ENCODE results near the gene NDUFS6. TPM values are rescaled to one million over a fixed set of nuclear protein-coding genes. Genes with fewer than 3 reads are reported as not detected.
"Not testable (repeated sequence)": the region's sequence is repeated elsewhere in the genome, so short reads cannot be mapped to it uniquely, and the experiment has no call there.

NDUFS6 gene
- total RNA-seq, 1 donor from 2014 or later = 31.0 TPM

DNA sequence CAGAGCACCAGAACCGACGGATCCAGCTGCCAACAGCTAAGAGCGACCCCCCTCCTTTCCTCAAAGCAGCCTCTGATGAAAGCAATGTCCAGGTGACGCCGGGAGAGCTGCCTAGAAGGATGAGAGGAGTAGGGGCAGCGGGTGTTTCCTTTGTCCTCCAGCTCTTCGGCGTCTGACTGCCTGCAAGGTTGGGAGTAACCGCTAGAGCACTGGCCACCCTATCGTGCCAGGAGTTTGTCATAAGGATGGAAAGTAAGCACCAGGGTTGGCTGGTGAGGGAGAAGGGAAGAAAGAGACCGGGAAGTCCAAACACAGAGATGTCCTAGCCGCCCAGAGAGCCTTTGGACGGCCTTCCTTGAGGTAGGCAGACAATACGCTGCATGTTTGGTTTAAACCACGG, 12.4 kb upstream of the NDUFS6 start:
- Mint-ChIP-seq H3K36me3 (ENCODE audit: low read depth, unreplicated experiment) (peaks cover 4% of the 10 kb centered on the region), H3K4me3 (ENCODE audit: unreplicated experiment) (no peak overlapping the region), H3K27me3 (ENCODE audit: unreplicated experiment) (no peaks in the 10 kb centered on the region), H3K4me1 (ENCODE audit: unreplicated experiment) (peaks cover 24% of the 10 kb centered on the region), H3K9me3 (ENCODE audit: unreplicated experiment) (no peaks in the 10 kb centered on the region), H3K27ac (ENCODE audit: unreplicated experiment) (no peak overlapping the region)
- TF ChIP-seq, protein P1, sequence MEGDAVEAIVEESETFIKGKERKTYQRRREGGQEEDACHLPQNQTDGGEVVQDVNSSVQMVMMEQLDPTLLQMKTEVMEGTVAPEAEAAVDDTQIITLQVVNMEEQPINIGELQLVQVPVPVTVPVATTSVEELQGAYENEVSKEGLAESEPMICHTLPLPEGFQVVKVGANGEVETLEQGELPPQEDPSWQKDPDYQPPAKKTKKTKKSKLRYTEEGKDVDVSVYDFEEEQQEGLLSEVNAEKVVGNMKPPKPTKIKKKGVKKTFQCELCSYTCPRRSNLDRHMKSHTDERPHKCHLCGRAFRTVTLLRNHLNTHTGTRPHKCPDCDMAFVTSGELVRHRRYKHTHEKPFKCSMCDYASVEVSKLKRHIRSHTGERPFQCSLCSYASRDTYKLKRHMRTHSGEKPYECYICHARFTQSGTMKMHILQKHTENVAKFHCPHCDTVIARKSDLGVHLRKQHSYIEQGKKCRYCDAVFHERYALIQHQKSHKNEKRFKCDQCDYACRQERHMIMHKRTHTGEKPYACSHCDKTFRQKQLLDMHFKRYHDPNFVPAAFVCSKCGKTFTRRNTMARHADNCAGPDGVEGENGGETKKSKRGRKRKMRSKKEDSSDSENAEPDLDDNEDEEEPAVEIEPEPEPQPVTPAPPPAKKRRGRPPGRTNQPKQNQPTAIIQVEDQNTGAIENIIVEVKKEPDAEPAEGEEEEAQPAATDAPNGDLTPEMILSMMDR (IDR thresholded peaks at IDR 0.05; ENCODE audit: unreplicated experiment) = no peak
- no peak for DNase-seq (ENCODE audit: low spot score)

DNA sequence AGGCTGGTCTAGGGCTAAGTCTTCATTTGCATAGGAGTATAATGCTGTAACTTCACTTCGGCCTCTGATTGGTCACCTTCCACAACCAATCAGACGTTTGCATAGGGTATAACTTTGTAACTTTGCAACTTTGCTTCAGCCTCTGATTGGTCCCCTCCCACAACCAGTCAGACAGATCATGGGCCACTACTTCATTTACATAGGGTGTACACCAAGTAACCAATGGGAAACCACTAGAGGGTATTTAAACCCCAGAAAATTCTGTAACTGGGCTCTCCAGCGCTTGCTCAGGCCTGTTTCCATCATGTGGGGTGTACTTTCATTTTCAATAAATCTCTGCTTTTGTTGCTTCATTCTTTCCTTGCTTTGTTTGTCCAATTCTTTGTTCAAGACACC, 11.8 kb upstream of the NDUFS6 start:
- H3K4me3 Mint-ChIP-seq (ENCODE audit: unreplicated experiment); DNase-seq (ENCODE audit: low spot score): not testable (repeated sequence)

DNA sequence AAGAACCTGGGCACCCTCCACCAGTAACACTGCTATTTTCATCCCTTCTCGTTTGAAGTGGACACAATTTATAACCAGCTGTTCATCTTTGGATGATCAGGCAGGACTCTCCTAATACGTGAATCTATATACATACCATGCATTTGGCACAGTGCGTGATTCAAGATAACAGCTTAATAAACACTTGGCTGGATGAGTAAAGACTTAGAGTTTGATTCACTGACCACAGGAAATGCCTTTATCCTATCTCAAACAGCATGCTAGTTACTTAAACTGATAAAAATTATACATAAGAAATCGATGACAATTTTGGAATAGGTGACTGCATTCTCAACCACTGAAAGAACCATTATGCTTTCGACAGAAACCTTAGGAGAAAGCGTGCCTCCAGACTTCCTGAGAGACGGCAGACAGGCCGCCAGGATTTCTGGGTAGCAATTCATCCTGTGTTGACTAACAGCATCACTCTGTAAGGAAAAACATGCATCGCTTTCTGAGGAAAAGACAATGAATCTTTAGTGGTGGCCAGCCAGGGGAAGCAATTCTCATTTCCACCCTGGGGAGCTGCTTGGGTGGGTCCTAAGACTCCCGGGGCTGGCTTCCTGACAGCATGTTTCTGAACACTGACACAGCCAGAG, 11.3 kb upstream of the NDUFS6 start:
- TF ChIP-seq, protein P1 (IDR thresholded peaks at IDR 0.05; ENCODE audit: unreplicated experiment) = no peak
- Mint-ChIP-seq H3K27ac (ENCODE audit: unreplicated experiment) (no peak overlapping the region), H3K36me3 (ENCODE audit: low read depth, unreplicated experiment) (peaks cover 4% of the 10 kb centered on the region), H3K4me1 (ENCODE audit: unreplicated experiment) (peaks cover 24% of the 10 kb centered on the region), H3K4me3 (ENCODE audit: unreplicated experiment) (no peak overlapping the region), H3K27me3 (ENCODE audit: unreplicated experiment) (no peaks in the 10 kb centered on the region), H3K9me3 (ENCODE audit: unreplicated experiment) (no peaks in the 10 kb centered on the region)
- DNase-seq (ENCODE audit: low spot score) = no peak

More for the DNA sequence above, 11.8 kb upstream of the NDUFS6 start:
- not testable (repeated sequence) for H3K27me3 Mint-ChIP-seq (ENCODE audit: unreplicated experiment); H3K9me3 Mint-ChIP-seq (ENCODE audit: unreplicated experiment); H3K27ac Mint-ChIP-seq (ENCODE audit: unreplicated experiment); H3K36me3 Mint-ChIP-seq (ENCODE audit: low read depth, unreplicated experiment)
- H3K4me1 Mint-ChIP-seq (ENCODE audit: unreplicated experiment) = peaks cover 24% of the 10 kb centered on the region

DNA sequence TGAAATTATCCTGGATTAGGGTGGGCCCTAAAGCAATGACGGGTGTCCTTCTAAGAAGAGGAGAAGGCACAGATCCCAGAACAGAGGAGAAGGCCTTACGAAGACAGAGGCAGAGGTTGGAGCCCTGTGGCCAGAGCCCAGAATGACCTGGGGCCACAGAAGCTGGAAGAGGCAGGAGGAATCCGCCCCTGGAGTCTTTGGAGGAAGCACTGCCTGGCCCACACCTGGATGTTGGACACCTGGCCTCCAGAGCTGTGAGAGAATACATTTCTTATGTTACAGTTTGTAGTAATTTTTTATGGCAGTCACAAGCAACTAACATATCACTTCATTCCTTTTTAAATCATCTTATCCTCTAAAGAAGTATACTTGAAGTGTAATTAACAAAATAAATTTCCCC, 10.0 kb upstream of the NDUFS6 start:
- H3K9me3 Mint-ChIP-seq (ENCODE audit: unreplicated experiment) = no peaks in the 10 kb centered on the region
- H3K27ac Mint-ChIP-seq (ENCODE audit: unreplicated experiment) = no peak overlapping the region
- TF ChIP-seq, protein P1 (IDR thresholded peaks at IDR 0.05; ENCODE audit: unreplicated experiment) = no peak
- peaks cover 4% of the 10 kb centered on the region for H3K36me3 Mint-ChIP-seq (ENCODE audit: low read depth, unreplicated experiment)
- peaks cover 24% of the 10 kb centered on the region for H3K4me1 Mint-ChIP-seq (ENCODE audit: unreplicated experiment)
- H3K27me3 Mint-ChIP-seq (ENCODE audit: unreplicated experiment) = peaks cover under 1% of the 10 kb centered on the region
- no peak for DNase-seq (ENCODE audit: low spot score)
- H3K4me3 Mint-ChIP-seq (ENCODE audit: unreplicated experiment) = no peak overlapping the region

DNA sequence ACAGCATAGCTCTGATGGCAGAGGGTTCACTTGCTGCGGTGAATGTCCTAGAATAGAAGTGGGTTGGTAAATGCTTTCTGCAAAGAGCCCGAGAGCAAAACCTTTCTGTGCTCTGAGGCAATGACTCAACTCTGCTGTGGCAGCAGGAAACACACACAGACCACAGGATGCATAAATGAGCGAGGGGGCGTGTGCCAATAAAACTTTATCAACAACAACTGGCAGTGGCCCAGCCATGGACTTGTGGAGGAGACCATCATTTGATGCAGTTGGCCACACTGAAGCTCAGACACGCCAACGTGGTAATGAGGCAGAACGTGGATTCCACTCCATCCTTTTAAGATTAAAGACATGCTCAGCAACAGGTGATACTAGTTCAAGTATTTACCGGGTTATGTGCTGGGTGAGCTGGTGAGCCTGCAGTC, 8.4 kb upstream of the NDUFS6 start:
- no peak for DNase-seq (ENCODE audit: low spot score)
- H3K36me3 Mint-ChIP-seq (ENCODE audit: low read depth, unreplicated experiment) = peaks cover 4% of the 10 kb centered on the region
- H3K4me3 Mint-ChIP-seq (ENCODE audit: unreplicated experiment) = no peak overlapping the region
- peaks cover 24% of the 10 kb centered on the region for H3K4me1 Mint-ChIP-seq (ENCODE audit: unreplicated experiment)
- TF ChIP-seq, protein P1 (IDR thresholded peaks at IDR 0.05; ENCODE audit: unreplicated experiment) = no peak
- peaks cover 2% of the 10 kb centered on the region for H3K27me3 Mint-ChIP-seq (ENCODE audit: unreplicated experiment)
- no peak overlapping the region for H3K27ac Mint-ChIP-seq (ENCODE audit: unreplicated experiment)
- no peaks in the 10 kb centered on the region for H3K9me3 Mint-ChIP-seq (ENCODE audit: unreplicated experiment)

Measured in endothelial cell (in vitro differentiated cells).